HL-60 (cell line): ENCODE measurements around the gene HECA.
"Not testable (repeated sequence)": the region's sequence is repeated elsewhere in the genome, so short reads cannot be mapped to it uniquely, and the experiment has no call there.

Experiments used
- DNase-seq, 2 experiments: peaks; one replicate each; pipeline ENCODE4 v3.0.0-alpha.2; 2010 to 2020; ENCODE audit warnings: low read depth in 1 of 2, low spot score in 1 of 2
- H3K27ac ChIP-seq: fragments of 250-450 bp; sonication (Bioruptor Pico); replicated peaks from 2 replicates; pipeline ENCODE4 v1.5.1; 2020; ENCODE audit warnings: mild to moderate bottlenecking, moderate library complexity
- H3K27me3 ChIP-seq: fragments of 250-450 bp; sonication (Bioruptor Pico); 2 replicates; pipeline ENCODE4 v1.5.1; 2021; ENCODE audit warnings: mild to moderate bottlenecking, moderate library complexity; ENCODE audit not compliant: insufficient read depth, poor library complexity, severe bottlenecking
- H3K4me3 ChIP-seq: replicated peaks from 2 replicates; pipeline ENCODE4 v1.5.1; 2011; ENCODE audit warnings: mild to moderate bottlenecking, control low read depth, low read length; ENCODE audit not compliant: insufficient read depth
- CTCF ChIP-seq: IDR thresholded peaks from one replicate; pipeline ENCODE4 v1.5.1; 2011; ENCODE audit warnings: low read length, control low read depth, inconsistent platforms; ENCODE audit not compliant: insufficient read depth
- GABPA ChIP-seq: IDR thresholded peaks from 2 replicates; pipeline ENCODE4 v1.6.1; 2012; ENCODE audit warnings: low read depth
- POLR2AphosphoS5 ChIP-seq: IDR thresholded peaks from 2 replicates; pipeline ENCODE4 v1.6.1; 2012; ENCODE audit warnings: low read depth
- SPI1 ChIP-seq: IDR thresholded peaks from 2 replicates; pipeline ENCODE4 v1.6.1; 2012; ENCODE audit warnings: low read depth, mild to moderate bottlenecking, borderline replicate concordance
- TF ChIP-seq, protein P1 (sequence below): IDR thresholded peaks from 2 replicates; pipeline ENCODE4 v1.6.1; 2012; ENCODE audit warnings: low read depth; ENCODE audit not compliant: insufficient replicate concordance

HECA gene

GRCh38 chr6:139154881-139155547, 20.1 kb downstream of the HECA start:
- Histone ChIP-seq H3K4me3 (no peak overlapping the region), H3K27ac (no peak overlapping the region), H3K27me3 (no peaks in the 10 kb centered on the region)
- TF ChIP-seq POLR2AphosphoS5: no peak
- TF ChIP-seq, protein P1, sequence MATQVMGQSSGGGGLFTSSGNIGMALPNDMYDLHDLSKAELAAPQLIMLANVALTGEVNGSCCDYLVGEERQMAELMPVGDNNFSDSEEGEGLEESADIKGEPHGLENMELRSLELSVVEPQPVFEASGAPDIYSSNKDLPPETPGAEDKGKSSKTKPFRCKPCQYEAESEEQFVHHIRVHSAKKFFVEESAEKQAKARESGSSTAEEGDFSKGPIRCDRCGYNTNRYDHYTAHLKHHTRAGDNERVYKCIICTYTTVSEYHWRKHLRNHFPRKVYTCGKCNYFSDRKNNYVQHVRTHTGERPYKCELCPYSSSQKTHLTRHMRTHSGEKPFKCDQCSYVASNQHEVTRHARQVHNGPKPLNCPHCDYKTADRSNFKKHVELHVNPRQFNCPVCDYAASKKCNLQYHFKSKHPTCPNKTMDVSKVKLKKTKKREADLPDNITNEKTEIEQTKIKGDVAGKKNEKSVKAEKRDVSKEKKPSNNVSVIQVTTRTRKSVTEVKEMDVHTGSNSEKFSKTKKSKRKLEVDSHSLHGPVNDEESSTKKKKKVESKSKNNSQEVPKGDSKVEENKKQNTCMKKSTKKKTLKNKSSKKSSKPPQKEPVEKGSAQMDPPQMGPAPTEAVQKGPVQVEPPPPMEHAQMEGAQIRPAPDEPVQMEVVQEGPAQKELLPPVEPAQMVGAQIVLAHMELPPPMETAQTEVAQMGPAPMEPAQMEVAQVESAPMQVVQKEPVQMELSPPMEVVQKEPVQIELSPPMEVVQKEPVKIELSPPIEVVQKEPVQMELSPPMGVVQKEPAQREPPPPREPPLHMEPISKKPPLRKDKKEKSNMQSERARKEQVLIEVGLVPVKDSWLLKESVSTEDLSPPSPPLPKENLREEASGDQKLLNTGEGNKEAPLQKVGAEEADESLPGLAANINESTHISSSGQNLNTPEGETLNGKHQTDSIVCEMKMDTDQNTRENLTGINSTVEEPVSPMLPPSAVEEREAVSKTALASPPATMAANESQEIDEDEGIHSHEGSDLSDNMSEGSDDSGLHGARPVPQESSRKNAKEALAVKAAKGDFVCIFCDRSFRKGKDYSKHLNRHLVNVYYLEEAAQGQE: no peak
- DNase-seq: no peak

- Histone ChIP-seq H3K27me3 (no peaks in the 10 kb centered on the region), H3K4me3 (no peak overlapping the region), H3K27ac (no peak overlapping the region)
- no peak for DNase-seq
- TF ChIP-seq CTCF: no peak
- TF ChIP-seq SPI1: no peak
- no peak for TF ChIP-seq GABPA
- no peak for TF ChIP-seq POLR2AphosphoS5
- TF ChIP-seq, protein P1: no peak
These were observed 21.2 kb downstream of the HECA start for GRCh38 chr6:139156102-139156501.

GRCh38 chr6:139156551-139156950, 21.7 kb downstream of the HECA start:
- TF ChIP-seq GABPA (no peak), CTCF (no peak), SPI1 (no peak), POLR2AphosphoS5 (no peak)
- TF ChIP-seq, protein P1: no peak
- no peak overlapping the region for H3K4me3 ChIP-seq
- H3K27me3 ChIP-seq: no peaks in the 10 kb centered on the region
- no peak for DNase-seq
- no peak overlapping the region for H3K27ac ChIP-seq

- not testable (repeated sequence) for H3K27me3 ChIP-seq, H3K4me3 ChIP-seq, DNase-seq
These were observed 22.2 kb downstream of the HECA start for GRCh38 chr6:139157086-139157485.

More at GRCh38 chr6:139157086-139157485, 22.2 kb downstream of the HECA start:
- H3K27ac ChIP-seq: not testable (repeated sequence)
